Measurements from ENCODE around the gene VAMP8.
"Not testable (repeated sequence)": the region's sequence is repeated elsewhere in the genome, so short reads cannot be mapped to it uniquely, and the experiment has no call there.

The VAMP8 gene

DNA sequence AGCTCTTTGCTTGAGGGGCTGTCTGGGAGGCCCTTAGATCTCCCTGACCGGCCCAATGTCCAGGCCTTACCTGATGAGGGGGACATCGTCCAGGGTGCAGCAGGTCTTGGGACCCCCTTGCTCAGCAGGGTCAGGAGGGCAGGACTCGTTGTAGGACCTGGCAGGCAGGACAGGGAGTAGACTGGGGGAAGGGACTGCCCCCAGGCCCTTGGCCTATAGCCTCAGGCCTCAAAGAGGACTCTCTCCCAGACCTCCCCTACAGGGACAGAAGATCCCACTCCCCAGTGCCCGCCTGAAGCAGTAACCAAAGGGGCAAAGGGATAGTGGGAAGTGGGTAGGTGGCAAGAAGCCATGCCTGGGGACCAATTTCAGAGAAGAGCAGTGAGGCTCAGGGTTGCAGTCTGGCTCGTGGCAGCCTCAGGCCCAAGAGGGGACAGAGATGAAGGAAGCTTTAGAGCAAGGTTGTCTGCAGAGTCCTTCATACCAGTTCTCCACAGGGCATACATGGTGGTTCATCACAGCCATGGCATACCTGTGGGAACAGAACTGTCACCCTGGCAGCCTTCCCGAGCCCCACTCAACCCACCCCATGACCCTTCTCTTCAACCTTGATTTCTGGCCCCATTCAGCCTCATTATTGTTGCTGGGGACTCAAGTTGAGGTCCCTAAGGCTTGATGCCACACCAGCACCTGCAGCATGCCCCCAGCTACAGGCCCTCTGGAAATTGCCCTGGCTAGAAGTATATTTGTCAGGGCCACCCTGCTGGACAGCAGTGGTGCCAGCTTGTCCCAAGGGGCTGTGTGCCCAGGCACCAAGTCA, 23.8 kb downstream of the VAMP8 start:
- no peak for DNase-seq

DNA sequence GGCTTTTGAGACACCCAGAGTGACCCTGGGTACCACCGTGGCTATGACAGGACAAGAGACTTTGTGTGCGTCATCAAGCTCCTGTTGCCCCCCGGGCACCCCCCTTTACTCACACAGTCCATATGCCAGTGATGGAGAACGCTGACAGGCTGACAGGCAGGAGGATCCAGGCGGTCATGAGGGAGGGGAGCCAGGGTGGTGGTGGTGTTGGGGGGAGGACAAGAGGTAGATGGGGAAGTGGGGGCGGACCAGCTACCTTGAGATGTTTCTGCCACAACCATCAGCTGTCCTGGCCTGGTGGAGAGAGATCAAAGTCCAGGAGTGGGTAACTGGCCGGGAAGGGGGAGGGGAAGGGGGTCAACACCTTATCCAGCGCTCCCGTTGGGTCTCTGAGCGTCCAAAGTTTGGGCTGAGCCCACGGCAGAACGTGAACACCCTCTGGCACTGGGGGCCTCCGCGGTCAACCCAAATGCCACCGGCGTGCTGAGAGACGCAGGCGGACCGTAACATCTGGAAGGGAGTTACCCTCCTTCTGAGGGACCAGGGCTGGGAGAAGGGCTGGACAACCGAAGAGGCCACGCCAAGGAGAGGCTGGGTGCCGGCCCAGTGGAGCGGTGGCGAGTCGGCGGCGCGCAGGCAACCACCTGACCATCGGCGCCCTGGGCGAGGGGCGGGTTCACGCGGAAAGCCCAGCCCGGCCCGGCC, 24.5 kb downstream of the VAMP8 start:
- DNase-seq = no peak

DNA sequence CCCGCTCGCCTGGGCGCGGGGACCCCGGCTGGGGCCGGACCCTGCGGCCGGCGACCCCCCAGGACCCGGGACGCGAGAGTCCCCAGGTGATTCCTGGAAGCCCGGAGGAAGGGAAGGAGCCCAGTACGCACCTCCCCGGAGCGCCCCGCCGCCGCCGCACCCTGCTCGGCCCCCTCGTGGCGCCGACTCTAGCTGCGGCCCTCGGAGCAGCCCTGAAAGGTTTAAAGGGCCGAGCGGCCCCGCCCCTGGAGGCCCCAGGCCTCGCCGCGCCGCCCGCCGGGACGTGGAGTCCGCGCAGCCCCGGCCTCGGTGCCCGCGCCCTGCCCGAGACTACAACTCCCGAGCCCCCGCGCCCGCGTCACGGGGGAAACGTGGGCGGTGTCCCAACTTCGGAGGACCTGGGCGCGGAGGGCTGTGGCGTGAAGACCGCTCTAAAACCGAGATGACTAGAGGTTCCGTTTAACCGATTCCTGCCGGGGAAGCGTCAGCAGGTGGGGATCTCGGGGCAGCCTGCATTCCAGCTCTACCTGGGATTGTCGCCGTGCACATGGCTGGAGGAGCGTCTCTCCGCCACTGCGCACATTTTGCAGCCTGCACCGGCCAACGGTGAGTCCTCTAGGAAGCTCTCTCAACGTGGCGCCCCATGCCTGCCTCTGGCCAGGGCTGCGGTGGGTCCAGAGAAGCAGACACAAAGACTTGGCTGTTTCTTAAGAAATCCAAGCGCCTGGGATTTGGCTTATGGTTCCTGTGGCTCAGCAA, 25.3 kb downstream of the VAMP8 start, which contains the start of gene TMEM150A:
TMEM150A (minus strand) TSS at position 223 of the 759 bp plus-strand sequence. CDS start 750 bp downstream, outside the sequence.
- DNase-seq = peak; percentile 88

DNA sequence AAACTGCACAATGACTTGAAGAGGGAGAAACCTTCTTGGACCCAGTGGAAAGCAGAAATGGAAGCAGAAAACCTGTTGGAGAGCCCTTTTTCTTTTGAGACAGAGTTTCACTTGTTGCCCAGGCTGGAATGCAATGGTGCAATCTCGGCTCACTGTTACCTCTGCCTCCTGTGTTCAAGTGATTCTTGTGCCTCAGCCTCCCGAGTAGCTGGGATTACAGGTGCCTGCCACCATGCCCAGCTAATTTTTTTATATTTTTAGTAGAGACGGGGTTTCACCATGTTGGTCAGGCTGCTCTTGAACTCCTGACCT, 26.7 kb downstream of the VAMP8 start:
- not testable (repeated sequence) for DNase-seq

DNA sequence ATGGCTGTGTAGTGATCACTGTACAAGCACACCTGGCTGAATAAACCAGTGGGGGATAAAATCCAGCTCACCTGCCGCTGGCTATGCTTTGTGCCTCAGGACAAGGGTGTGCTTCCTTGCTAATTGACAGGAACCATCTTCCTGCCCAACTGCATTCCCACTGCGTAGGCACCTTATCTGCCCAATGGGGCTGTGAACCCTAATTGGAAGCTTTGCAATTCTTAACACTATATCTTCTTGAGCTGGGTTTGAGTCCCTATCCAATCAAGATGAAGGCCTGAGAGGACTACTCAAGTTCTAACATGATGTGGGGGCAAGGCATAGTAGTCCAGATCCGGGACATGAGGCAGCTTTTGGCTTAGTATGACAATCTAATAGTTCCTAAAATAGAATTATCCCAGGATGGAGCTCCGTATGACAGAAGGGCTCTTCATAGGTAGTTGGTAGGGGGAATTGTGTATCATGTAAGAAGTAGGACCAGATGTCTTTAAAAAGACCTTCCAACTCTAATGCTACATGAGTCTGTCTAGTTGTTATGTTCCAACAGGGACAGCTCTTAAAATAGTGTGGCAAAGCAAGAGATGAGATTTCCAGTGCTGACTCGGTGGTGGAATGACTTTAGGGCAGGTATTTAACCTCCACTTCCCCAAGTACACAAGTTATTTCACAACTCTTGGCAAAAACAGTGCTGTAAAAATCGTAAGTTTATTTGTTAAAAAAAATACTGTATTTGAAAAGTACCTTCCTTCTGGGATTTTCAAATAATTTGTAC, 27.4 kb downstream of the VAMP8 start:
- DNase-seq = no peak

DNA sequence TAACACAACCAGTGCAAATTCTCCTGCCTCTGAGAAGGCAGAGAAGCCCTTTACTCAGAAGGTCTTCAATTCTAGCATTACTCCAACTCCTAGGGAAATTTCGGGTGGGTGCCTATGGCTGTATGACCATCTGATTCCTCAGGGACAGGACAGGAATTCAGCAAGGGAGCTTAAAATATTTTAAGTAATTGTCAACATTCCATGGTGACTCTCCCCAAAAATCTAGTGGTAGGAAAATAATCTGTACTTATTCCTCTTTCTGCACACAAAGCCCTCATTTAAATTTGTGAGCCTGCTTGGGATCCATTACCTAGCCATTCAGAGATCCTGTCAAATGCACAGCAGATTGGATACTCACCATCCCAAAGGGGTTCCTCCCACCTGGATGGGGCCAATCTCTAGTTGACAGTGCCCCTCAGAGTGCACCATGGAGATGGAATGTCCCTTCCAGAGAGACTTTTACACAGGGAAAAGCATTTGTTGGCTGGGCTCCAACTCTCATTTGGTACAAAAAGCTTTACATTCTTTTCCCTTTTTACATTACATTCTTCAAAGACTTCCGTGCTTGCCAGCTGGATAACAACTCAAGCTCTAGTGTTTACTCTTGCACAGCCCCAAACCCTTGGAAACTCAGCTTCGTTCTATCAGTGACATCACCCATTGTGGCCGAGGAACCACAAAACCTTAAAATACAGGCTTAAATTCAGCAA, 28.2 kb downstream of the VAMP8 start:
- no peak for DNase-seq

DNA sequence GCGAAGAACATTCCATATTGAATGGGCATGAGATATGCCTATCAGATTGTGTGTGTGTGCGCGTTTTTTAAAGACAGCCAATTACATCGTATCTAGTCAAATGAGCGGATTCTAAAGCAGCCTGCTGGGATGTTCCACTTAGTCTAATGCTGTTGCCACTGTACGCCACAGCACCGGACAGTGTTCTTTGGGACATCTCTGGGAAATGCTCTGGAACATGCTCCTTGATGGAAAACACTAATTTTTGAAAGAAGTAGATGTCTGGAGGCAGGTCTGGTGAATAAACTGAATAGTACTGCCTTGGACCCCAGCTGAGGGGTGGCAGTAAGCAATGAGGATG, 28.7 kb downstream of the VAMP8 start:
- no peak for DNase-seq

DNA sequence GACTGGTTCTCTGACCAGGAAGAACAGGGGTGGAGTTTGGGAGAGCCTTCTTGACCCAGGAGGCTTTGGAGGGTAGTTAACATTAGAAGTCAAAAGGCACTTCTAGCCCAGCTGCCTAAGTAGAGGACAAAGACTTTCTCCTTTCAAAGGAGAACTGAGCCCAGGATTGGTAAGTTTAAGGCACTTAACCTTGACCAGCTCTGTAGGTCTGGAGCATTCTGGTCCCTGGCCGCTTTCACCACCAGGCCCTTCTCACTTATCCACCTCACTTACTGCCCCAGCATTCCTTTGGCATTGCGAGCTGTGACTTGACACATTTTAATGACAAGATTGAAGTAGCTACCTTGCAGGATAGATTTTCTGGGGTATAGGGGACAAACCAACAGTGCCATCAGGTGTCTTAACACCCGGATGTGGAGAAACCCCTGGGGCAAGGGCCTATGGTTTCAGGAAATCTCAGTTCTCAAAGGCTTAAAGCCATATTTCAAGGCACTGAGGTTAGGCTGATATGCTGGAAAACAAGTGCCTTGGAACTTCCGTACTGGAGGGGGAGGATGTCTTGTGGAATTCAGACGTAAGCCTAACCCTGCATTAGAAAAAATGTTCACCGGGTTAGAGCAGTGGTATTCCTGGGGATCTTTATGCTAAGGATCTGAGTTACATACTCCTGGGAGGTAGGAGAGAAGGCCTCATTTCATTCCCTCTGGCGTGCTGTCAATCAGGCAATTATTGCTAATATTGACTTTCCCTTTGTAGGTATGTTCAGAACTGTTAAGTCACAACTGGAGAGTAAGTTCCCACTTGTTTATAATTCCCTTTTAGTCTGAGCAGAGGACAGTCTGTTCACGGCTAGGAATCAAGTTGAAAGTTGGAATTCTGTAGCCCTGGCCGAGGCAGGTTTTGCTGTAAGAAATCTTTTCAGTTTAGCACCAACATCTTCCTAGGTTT, 30.2 kb downstream of the VAMP8 start:
- no peak for DNase-seq

DNA sequence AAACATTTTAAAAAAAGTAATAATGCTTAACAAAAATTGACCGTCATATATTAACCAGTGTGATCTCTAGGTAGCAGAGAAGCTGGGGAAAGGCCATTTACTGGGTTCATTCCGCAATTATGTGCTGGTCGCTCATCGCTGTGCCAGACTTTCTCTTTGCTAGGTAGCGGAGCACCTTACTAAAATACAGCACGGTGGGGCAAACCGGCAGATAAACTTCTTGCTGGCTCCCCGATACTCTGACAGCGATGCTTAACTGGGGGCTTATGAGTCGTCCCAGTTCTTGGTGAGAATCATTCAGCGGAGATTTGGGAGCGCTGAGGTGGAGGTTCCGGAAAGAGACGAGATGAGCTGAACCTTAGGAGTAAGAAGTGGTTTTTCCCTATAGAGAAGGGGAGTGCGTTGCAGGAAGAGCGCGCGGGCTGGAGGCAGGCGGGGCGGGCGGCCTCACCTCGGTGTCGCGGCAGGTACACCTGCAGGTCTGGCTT, 33.9 kb downstream of the VAMP8 start:
- DNase-seq = no peak

DNA sequence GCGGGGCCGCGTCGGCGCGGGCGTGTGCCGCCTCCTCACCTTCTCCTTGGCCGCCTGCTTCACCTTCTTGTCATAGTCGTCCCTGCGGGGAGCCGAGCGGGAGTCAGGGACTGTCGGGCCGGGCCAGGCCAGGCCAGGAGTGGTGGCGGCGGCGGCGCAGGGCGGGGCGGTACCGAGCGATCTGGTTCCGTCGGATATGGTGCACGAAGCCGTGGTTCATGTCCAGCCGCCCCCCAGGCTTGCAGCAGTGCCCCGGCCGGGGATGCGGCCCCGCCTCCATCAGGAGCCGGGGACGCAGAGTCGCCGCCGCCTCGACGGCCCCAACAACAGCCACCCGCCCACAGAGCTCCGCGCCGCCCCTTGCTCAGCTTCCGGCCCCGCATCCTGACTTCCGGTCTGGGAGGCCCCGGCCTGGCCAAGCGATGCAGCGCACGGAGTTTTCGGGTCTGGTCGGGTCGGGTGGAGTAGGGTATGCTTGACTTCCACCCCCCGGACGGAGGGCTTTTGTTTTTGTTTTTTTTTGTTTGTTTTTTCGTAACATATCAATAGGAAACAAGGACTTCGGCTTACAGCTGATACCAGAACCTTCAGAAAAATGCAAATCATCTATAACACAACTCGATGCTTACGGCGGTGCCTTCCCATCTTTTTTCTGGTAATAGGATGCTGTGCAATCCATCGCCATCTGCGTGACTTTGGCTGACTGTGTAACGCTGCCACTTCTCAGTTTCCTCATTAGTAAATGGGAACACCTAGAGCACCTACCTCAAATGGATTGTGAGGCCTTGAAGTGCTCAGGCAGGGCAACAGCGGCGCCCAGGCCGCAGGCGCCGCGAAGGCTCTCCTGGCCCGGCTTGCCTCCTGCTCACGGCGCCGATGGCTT, 34.6 kb downstream of the VAMP8 start, which contains the start of gene C2orf68:
C2orf68 (minus strand) TSS at position 362 of the 883 bp plus-strand sequence; CDS start at position 280, 82 bp downstream.
- peak; percentile 87 for DNase-seq

DNA sequence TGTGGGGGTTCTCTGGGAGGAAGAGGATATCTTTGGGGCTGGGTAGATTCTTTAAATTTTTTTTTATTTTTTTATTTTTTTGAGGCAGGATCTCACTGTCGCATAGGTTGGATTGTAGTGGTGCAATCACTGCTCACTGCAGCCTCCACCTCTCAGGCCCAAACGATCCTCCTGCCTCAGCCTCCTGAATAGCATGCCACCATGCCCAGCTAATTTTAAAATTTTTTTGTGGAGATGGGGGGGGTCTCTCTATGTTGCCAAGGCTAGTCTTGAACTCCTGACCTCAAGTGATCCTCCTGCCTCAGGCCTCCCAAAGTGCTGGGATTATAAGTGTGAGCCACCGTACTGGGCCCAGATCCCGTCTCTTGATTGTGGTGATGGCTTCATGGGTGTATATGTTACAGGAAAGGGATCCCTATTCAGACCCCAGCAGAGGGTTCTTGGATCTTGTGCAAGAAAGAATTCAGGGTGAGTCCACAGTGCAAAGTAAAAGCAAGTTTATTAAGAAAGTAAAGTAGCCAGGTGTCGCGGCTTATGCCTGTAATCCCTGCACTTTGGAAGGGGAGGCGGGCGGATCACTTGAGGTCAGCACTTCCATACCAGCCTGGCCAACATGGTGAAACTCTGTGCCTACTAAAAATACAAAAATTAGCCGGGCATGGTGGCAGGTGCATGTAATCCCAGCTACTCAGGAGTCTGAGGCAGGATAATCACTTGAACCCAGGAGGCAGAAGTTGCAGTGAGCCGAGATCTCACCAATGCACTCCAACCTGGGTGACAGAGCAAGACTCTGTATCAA, 36.5 kb downstream of the VAMP8 start:
- DNase-seq = no peak

DNA sequence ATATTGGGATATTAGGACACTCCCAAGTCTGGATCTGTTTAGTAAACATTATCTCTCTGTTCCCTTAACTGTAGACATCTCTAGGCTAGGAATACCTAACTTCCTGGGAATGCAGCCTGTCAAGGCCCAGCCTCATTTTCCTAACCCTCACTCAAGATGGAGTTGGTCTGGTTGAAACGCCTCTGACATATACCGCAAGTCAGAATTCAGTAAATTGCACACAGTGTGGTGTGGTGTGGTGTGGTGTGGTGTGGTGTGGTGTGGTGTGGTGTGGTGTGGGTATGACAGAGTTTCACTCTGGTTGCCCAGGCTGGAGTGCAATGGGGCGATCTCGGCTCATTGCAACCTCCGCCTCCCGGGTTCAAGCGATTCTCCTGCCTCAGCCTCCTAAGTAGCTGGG, 37.4 kb downstream of the VAMP8 start:
- DNase-seq = not testable (repeated sequence)

DNA sequence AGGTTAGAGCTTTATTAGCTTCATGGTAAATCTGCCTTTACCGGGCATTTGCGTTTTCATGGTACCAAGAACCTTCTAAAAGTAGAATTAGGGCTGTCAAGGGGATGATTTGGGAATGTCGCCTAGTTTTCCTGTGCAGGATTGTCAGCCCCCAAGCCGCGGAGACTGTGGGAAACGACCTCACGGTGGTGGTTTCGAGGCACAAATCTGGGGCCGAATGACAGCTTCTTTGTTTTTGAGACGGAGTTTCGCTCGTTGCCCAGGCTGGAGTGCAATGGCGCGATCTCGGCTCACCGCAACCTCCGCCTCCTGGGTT, 38.0 kb downstream of the VAMP8 start:
- no peak for DNase-seq

DNA sequence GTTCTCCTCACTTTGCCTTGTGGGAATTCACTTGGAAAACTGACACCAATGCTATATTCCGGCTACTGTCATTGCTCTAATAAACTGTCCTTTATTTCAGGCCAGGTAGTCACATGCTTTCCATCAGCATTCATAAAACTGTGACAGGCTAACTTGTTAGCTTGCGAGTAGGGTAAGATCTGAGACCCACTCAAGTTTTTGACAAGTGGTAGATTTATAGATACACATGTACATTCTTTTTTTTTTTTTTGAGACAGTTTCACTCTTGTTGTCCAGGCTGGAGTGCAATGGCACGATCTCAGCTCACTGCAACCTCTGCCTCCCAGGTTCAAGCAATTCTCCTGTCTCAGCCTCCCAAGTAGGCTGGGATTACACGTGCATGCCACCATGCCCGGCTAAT, 40.3 kb downstream of the VAMP8 start:
- not testable (repeated sequence) for DNase-seq

DNA sequence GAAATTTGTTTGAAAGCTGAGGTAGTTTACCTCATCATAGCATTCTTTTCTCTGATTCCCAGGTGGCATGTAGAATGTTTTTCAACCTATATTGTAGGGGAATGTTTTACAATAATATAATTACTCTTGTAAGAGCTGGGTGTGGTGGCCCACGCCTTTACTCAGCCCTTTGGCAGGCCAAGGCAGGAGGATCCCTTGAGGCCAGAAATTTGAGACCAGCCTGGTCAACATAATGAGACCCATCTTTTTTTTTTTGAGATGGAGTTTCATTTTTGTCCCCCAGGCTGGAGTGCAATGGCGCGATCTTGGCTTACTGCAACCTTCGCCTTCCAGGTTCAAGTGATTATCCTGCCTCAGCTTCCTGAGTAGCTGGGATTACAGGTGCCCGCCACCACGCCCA, 42.2 kb downstream of the VAMP8 start:
- no peak for DNase-seq

DNA sequence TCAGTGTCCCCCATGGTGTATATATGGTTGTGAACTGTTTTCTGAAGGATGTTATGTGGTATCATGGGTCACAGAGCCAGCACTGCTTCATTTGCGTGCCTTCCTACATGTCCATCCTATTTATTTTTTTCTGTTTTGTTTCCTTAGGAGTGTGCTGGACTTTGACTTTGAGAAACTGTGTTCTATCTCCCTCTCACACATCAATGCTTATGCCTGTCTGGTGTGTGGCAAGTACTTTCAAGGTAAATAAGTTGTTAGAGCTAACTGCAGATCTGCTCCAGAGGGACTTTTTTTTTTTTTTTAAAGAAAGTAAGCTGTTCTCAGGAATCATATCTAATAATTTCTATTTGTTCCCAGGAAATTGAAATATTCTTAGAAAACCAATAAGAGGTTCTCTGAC, 44.0 kb downstream of the VAMP8 start:
- DNase-seq = no peak

DNA sequence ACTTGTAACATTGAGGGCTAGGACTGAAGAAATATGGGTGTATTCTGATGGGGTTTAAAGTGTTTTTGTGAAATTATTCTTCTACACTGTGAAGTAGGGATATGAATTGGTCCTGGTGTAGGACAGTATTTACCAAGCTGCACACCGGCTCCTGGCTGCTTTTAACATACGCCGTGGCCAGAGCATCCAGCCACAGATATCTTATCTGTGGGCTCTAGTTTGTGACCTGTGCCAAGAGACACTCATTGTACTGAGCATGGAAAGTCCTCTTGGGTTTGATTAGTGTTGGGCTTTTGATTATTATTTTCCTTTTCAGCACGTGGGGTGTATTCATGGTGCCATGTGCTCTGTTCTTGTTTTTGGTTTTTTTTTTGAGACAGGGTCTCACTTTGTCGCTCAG, 46.6 kb downstream of the VAMP8 start:
- no peak for DNase-seq

DNA sequence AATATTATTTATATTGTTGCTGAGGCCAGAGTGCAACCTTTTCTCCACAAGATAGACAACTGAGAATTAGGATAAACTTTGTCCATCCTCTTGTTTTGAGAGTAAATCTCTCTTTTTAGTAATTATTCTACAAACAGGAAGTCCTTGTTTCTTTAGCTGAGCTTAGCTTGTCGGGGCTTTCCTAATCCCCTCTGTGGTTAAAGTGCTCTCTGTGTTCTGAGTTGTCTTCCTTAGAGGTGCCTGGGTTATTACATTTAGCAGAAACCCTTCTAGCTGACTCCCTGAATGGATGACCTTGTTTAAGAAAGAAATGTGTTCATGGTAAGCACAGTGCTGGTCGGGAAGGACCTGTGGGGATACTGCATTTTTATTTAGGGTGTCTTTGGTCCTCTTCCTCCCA, 51.3 kb downstream of the VAMP8 start:
- DNase-seq = no peak

DNA sequence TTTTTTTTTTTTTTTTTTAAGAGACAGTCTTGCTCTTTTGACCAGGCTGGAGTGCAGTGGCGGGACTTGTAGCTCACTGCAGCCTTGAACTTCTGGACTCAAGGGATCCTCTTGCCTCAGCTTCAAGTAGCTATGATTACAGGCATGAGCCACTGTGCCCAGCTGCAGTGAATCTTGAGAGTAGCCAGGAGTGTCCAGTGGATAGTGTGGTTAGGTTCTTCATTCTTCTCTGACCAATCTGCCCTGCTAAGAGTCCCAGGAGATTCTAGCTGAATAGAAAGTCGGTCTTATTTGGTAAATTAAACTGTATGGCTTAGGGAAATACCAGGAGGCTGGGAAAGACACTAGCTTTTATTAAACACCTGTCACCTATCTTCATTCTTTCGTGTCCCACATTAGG, 53.9 kb downstream of the VAMP8 start:
- no peak for DNase-seq
